Stimulated activated CD8-positive, alpha-beta memory T cell treated with anti-CD3 and anti-CD28 coated beads, Interleukin-12 subunit alpha, Interleukin-12 subunit beta, amount 100 ng/mL, for 24 hours (primary cell): ENCODE results near the gene XPO6.

Experiments
- DNase-seq: peaks from one replicate; pipeline ENCODE4 v3.0.0-alpha.2; 2020; ENCODE audit errors: extremely low read depth

XPO6 gene

GRCh38 chr16:28185696-28186095 lies 26.1 kb downstream of the XPO6 start:
- no peak for DNase-seq

- no peak for DNase-seq
Observed at GRCh38 chr16:28184625-28185024, 27.1 kb downstream of the XPO6 start.

GRCh38 chr16:28183930-28184329 lies 27.8 kb downstream of the XPO6 start:
- DNase-seq: no peak

GRCh38 chr16:28183484-28183883 lies 28.3 kb downstream of the XPO6 start:
- DNase-seq: no peak

GRCh38 chr16:28182801-28183200 lies 29.0 kb downstream of the XPO6 start:
- DNase-seq: no peak

GRCh38 chr16:28182183-28182582 lies 29.6 kb downstream of the XPO6 start:
- no peak for DNase-seq

GRCh38 chr16:28181515-28181914 lies 30.2 kb downstream of the XPO6 start:
- no peak for DNase-seq

- DNase-seq: no peak
Observed at GRCh38 chr16:28180655-28181460, 30.9 kb downstream of the XPO6 start.

GRCh38 chr16:28179354-28179753 lies 32.4 kb downstream of the XPO6 start:
- no peak for DNase-seq

- DNase-seq: no peak
Observed at GRCh38 chr16:28175715-28176114, 36.0 kb downstream of the XPO6 start.

- no peak for DNase-seq
Observed at GRCh38 chr16:28172336-28172735, 39.4 kb downstream of the XPO6 start.

GRCh38 chr16:28171816-28172215 lies 39.9 kb downstream of the XPO6 start:
- DNase-seq: no peak

- DNase-seq: no peak
Observed at GRCh38 chr16:28168991-28169554, 42.7 kb downstream of the XPO6 start.

- no peak for DNase-seq
Observed at GRCh38 chr16:28167730-28168129, 44.0 kb downstream of the XPO6 start.

GRCh38 chr16:28167221-28167620 lies 44.5 kb downstream of the XPO6 start:
- DNase-seq: no peak

- no peak for DNase-seq
Observed at GRCh38 chr16:28166394-28167208, 45.2 kb downstream of the XPO6 start.

GRCh38 chr16:28165598-28165997 lies 46.2 kb downstream of the XPO6 start:
- DNase-seq: no peak

- DNase-seq: no peak
Observed at GRCh38 chr16:28164140-28164539, 47.6 kb downstream of the XPO6 start.

GRCh38 chr16:28163699-28164098 lies 48.1 kb downstream of the XPO6 start:
- no peak for DNase-seq

- no peak for DNase-seq
Observed at GRCh38 chr16:28162326-28162877, 49.4 kb downstream of the XPO6 start.

- DNase-seq: no peak
Observed at GRCh38 chr16:28161626-28162025, 50.1 kb downstream of the XPO6 start.

GRCh38 chr16:28158136-28158535 lies 53.6 kb downstream of the XPO6 start:
- no peak for DNase-seq
